ENCODE data around the gene USP35.

Gene USP35, protein sequence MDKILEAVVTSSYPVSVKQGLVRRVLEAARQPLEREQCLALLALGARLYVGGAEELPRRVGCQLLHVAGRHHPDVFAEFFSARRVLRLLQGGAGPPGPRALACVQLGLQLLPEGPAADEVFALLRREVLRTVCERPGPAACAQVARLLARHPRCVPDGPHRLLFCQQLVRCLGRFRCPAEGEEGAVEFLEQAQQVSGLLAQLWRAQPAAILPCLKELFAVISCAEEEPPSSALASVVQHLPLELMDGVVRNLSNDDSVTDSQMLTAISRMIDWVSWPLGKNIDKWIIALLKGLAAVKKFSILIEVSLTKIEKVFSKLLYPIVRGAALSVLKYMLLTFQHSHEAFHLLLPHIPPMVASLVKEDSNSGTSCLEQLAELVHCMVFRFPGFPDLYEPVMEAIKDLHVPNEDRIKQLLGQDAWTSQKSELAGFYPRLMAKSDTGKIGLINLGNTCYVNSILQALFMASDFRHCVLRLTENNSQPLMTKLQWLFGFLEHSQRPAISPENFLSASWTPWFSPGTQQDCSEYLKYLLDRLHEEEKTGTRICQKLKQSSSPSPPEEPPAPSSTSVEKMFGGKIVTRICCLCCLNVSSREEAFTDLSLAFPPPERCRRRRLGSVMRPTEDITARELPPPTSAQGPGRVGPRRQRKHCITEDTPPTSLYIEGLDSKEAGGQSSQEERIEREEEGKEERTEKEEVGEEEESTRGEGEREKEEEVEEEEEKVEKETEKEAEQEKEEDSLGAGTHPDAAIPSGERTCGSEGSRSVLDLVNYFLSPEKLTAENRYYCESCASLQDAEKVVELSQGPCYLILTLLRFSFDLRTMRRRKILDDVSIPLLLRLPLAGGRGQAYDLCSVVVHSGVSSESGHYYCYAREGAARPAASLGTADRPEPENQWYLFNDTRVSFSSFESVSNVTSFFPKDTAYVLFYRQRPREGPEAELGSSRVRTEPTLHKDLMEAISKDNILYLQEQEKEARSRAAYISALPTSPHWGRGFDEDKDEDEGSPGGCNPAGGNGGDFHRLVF

DNA sequence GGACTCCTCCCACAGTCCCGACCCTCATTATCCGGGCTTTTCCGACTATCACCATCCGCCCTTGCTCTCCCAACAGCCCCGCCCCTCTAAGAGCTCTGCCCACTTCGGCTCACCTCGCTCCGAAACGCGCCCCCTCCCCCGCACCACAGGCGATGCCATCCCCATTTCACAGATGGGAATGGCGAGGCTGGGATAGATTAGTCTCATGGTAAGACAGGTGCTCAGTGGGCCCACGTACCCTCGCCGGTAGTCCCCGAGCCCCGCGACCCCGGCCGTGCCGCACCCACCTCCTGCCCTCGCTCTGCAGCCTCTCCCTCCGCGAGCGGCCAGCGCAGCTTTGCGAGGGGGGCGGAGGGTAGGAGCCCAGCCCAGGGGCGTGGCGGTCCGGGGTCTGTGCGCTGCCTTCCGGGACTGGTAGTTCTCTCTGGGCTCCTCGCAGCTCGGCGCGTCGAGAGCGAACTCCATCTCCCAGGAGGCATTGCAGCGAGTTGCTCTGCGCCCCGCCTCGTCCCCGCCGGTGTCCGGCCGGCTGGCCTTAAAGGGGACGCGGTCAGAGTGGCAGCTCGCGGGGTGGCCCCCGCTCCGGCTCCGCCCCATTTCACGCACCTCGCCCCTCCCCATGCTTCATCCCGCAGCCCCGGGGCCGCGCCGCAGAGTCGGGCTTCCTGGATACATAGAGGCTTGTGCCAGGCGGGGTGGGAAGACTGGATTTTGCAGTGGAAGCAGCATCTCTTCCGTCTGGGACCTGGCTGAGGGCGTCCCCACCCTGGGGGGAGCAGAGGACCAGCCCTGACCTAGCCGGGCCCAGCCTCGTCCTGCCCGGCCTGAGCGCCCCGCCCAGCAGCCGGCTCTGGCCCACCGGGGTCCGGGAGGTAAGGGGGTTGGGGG, at the start of gene USP35, which contains the start of gene KCTD21:
TSS of gene USP35 (plus strand) at position 634 of the 888 bp plus-strand sequence. CDS start 7,327 bp downstream, outside the sequence.
TSS of gene KCTD21 (minus strand) at position 341 of the 888 bp plus-strand sequence. CDS start 14,072 bp downstream, outside the sequence.
- peak; percentile 100 for DNase-seq

DNA sequence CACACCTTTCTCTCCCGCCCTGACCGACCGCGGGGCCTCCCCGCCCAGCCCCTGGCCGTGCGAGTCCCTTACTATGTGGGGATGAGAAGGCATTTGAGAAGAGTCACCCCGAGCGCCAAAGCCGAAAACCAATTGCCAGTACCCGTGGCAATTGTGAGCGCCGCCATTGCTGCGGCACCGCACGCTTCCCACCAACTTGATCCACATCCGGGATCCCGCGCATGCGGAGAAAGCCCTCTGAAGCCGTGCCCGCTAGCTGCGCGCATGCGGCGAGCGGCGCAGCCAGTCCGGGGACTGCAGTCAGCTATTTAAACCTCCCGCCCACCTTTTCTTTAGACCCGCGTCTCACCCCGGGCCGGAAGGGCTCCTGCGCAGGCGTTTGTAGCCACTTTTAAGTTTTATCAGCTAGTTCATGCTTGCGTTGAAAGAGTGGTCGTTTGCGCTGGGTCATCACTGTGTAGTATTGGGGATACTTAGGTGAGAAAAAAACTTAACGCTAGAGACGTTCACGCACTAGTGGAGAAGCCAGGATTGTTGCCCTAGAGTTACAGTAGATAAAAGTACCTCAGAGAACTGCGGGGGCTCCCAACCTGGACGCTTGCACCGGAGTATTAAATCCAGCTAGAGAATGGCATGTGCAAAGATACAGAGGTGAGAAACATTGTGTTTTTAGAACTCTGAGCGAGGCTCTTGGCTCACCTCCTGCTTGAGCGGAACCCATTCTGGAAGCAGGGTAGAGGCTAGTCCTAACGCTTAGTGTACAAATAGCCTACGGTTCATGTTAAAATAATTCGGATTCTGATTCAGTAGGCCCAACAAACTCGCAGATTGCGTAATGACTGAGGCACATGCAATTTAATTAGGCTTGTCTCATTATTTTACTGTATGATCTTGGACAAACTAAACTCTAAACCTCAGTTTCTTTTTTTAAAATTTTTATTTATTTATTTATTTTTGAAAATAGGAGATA, 49.0 kb upstream of the USP35 start, which contains the start of gene ALG8:
TSS of gene ALG8 (minus strand) at position 205 of the 970 bp plus-strand sequence. CDS start at position 167, 38 bp downstream.
- DNase-seq: peak; percentile 100

DNA sequence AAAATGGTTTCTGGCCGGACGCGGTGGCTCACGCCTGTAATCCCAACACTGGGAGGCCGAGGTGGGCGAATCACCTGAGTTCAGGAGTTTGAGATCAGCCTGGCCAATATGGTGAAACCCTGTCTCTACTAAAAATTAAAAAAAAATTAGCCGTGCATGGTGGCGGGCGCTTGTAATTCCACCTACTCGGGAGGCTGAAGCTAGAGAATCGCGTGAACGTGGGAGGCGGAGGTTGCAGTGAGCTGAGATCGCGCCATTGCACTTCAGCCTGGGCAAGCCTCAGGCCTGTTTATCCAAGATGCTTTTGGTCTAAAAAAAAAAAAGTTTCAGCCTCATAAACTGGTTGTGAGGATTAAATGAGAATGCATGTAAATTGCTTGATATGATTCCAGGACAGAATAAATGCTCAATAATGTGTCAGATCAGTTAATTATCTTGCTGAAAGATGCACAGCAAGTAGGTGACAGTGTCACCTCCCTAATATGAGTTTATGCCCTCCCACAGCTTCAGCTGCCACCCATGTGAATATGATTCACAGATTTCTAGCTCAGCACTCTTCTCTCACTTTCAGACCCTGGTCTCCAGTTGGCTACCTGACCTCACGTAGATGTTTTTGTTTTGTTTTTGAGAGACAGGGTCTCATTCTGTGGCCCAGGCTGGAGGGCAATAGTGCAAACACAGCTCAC, 48.2 kb upstream of the USP35 start:
- no peak for DNase-seq

DNA sequence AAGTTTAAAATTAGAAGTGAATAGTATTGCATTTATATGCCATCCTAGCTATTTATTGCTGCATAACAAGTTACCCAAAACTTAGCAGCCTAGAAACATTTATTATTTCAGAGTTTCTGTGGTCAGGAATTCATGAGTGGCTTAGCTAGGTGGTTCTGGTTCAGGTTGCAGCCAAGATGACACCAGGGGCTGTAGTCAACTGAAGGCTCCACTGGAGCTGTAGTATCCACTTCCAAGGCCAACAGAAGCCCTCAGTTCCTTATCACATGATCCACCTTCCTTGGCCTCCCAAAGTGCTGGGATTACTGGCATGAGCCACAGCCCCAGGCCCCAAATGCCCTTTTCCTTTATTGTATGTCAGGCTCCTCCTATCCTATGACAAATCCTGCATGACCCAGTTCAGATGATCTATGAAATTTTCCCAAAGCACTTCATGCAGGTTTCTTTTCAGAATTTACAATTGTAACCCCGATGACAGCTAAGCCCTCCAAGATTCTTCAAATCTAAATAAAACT, 43.2 kb upstream of the USP35 start:
- DNase-seq: no peak

DNA sequence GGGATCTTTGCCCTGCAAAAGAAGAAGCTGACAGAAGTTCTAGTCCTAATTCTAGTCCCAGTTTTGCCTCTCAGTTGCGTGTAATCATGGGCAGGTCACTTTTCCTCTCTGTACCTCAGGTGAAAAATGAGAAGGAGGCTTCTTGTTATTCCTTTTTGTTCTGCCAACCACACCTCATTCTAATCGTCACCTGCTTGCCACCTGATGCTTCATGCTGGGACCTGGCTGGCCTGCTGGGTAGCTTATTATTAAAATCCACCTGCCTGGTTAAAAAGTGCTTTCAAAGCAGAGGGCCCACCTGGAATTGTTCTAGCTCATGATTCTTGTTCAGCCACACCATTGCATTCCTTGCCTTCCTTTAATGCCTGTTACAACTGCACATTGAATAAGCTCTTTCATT, 40.9 kb upstream of the USP35 start:
- DNase-seq: no peak

DNA sequence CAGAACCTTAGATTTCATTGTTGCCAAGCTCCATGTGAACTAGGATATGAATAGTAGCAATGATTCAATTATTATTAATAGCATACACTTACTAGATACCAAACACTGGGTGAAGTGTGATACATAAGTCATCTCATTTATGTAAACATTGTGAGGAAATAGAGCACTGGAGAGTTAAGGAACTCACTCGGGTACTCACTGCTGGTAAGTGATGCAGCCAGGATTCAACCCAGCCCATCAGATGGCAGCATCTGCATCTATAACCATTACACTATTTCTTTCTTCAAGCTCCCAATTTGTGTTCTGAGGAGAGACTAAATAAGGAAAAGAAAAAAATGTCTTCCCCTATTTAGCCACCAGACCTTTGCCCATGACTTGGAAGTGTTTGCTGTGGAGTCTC, 39.1 kb upstream of the USP35 start:
- peak; percentile 87 for DNase-seq

DNA sequence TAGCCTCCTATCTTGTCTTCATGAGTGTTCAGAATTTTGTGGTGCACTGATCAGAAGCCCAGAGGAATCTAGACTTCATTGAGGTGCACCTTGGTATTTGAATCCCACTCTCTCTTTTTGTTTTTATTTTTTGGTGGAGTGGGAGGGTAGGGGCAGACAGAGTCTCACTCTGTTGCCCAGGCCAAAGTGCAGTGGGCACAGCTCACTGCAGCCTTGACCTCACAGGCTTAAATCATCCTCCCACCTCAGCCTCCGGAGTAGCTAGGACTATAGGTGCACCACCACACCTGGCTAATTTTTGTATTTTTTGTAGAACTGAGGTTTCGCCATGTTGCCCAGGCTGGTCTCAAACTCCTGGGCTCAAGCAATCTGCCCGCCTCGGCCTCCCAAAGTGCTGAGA, 38.4 kb upstream of the USP35 start:
- no peak for DNase-seq

DNA sequence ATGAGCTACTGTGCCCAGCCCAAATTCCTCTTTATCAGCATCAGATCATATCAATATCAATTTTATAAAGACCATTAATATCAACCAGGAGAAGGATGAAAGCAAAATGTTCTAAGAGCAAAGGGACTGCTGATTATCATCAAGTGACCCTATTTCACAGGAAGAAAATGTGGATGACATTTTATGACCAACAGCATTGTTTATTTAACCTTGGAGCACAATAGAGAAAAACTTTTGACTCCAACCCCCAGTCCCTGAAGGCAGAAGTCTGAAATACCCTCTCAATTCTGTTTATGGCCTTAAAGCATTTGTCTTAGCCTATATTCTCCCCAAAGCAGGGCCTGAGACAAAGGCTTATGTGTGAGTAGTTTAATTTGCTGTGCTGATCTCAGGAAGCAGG, 38.0 kb upstream of the USP35 start:
- no peak for DNase-seq

DNA sequence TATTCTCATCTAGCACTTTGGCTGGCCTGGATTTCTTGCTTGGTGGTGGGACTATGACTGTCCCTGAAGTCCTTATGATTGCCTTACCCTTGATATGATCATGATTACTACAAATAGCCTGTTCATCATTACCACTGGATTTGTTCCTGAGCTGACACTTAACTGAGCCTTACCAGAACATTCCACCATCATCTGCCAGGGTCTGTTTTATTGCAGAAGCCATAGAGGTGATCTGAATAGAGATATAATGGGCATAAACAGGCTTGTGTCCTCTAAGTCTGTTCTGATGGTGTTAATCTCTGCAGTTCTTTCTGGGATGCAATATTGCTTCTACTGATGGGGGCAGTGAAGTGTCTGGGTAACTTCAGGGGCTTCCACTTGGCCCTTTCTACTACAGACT, 36.9 kb upstream of the USP35 start:
- DNase-seq: no peak

DNA sequence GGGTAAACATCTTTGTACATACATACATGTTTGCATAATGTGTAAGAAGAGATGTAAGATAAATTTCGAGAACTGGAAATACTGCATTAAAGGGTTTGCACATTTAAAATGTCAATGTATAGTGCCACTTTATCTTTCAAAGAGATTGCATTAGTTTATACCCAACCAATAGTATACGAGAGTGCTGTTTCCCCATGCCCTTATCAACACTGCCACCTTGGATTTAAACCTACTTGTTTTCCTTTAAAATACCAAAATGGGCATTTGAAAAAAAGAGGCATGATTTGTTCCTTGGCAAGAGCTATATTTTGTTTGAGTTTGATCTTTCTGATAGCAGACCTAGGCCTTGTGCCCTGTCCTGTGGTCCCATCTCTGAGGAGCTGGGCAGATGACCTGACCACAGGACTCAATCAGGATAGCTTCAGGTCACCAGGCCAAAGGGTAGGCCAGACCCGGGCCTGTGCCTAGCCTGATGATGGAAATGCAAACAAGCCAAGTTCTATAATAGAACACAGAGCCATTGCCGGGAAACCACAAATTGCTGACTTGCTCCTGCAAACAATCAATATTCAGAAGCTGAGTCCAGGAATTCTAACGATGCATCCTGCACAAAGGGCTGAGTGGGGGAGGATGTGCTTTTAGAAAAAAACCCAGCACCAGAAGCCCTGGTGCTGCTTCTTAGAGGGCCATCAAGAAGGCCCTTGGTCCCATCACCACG, 32.4 kb upstream of the USP35 start:
- DNase-seq: peak; percentile 80

DNA sequence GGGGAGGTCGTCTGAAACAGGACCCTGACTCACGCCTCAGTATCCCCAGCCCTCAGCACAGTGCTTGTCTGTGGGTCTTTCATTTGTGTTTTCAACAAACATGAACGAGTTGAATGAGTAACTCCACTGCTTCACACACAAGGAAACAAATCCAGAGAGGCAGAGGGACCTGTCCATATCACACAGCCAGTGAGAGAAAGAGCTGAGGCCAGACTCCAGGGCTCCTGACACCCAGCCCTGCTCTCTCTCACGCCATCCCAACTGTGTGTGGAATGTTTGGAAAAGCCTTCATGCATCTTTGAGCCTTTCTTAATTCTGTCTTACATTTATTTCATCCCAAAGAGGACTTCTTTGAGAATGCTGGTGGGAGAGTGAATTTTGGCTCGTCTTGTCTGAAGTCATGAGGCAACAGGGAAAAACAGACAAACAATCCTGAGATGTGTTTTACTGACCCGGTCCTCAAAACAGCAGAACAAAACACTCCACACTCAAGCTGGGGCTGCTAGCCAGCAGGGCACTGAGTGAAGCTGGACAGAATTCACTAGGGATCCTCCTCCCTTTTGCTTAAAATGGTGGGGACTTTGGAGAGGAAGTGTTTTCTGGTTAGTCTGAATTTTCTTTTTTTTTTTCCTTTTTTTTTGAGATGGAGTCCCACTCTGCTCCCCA, 29.6 kb upstream of the USP35 start:
- DNase-seq: no peak

DNA sequence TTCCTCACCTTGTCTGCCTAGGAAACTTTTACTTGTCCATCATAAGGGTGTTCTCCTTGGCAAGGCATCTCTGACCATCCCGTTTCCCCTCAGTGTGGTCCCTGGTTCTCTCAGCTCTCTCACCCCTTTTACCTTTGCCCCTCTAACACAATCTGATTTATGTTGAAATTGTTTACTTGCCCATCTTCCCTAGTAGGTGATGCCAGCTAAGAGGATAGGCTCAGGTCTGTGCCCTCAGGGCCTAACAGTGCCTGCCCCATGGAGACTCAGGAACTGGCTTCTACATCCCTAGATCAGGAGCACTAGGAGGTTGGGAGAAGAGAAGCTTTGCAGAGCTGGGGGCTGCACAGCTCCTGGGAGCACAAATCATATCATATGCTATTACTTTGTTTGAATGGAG, 28.2 kb upstream of the USP35 start:
- no peak for DNase-seq

DNA sequence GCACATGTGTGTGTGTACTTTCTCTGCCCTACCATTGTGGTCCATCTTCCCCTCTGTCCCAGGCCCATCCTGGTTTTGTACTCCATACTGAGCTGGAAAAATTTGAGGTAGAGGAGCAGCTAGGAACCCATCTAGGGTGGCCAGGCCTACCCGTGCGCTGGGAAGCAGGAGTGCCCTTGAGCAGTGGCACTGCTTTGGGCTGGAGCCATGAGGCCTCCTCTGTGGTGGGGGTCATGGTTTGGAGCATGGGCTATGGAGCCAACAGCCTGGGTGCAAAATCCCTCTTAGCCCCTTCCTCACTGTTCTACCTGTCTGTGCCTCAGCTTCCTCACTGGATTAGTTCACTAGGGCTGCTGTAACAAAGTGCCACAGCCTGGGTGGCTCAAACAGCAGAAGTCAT, 27.4 kb upstream of the USP35 start:
- no peak for DNase-seq

DNA sequence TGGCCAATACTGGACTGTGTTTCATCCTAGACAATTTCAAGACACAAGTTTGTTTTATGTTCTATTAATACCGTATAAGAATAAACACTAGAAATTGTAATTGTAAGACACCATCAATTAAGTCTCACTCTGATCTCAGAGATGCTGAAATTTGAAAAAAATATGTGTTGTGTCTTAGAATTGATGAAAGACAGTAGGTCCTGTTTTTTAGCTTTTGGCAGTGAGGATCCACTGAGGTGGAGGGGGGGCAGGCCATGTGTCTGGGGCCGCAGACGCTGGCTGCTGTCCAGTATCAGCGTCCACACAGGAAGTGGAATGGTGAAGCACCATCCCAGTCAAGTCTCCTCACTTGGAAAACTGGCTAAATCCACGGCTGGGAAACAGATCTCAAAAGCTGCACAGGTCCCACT, 26.8 kb upstream of the USP35 start:
- no peak for DNase-seq

DNA sequence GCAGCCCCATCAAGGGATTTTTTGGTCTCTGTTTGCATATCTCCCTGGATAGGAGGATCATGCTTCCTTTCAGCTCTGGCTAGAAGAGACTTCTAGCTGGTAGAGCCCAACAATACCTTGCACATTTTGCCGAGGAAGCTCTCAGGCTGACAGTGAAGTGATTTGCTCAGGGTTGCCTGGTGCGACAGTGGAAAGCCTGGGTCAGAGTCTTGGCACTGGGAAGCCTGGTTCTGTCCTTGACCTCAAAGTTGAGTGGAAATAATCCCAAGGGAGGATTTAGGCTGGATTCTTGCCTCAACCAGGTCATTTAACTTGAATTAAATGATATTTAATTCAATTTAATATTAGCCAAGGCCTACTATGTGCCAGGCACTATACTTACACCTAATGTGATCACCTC, 24.9 kb upstream of the USP35 start:
- DNase-seq: no peak

DNA sequence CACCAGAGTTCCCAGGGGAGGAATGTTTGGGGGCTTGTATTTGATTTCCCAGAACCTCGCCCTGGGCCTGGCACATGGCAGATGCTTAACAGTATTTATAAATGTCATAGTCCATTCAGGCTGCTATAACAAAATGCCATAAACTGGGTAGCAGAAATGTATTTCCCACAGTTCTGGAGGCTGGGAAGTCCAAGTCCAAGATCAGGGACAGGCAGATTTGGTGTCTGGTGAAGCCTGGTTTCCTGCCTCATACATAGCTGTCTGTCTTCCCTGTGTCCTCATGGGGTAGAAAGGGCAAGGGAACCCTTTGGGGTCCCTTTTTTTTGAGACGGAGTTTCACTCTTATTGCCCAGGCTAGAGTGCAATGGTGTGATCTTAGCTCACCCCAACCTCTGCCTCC, 24.2 kb upstream of the USP35 start:
- no peak for DNase-seq

DNA sequence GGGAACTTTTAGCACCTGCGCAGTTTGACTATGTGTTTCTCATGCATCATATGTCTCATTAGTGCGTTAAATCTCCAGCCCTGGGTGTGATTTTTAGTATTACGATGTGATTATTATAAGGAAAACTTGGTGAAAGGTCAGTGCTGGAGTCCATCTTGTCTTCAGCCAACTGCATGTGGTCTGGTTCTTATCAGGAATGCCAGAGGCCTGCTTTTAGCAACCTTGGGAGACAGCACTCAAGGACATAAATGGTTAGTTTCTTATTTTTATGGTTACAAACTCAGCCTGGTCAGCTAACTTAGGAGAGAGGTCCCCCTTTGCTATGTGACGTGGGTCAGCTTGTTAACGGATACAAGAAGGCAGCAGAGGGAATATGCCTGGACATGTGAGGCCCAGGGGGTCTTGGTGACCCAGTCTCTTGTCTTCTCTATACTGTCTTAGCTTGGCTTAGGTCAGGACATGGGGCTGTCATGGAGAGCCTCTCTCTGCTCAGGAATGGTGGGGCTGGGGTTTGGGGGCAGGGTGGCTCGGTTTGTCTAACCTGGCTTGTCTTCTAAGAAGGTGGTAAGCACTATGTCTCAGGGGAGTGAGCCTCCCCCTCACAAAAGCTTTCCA, 21.8 kb upstream of the USP35 start:
- DNase-seq: peak; percentile 73
